ENCODE data around the gene GOT1. TPM values are rescaled to one million over a fixed set of nuclear protein-coding genes. Genes with fewer than 3 reads are reported as not detected.

GOT1 gene
- total and polyA plus RNA-seq, 2 of the 8 experiments (the other 6 are each of a cell fraction or from before 2014, with no cell fraction given), result 16.7 to 47.0 TPM

DNA sequence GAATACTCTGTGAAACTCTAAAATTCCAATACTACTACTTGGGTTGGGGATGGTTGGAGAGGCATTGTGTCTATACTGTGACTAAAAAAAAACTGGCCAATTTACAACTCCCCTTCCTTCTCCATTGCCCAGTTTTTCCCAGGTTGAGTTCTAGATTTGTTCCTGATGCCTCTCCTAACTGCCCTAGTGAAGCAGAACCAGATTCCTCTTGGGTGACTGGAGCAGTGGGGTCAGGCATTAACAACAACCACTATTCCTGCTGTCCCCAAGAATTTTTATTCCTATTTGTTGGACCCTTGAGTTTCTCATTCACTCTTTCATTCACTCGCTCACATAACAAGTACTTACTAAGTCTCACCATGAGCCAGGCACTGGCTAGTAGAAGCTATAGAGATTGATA is 5.8 kb downstream of the GOT1 start (continued):
- no peak for TF ChIP-seq SRF (IDR thresholded peaks at IDR 0.05; ENCODE audit: low read depth, low read length)
- no peak for TF ChIP-seq POU5F1 (IDR thresholded peaks at IDR 0.05; ENCODE audit: low read depth, low read length)

Measured in H1 (cell line).